ENCODE results near the gene CDYL2.

- TF ChIP-seq, protein P1, sequence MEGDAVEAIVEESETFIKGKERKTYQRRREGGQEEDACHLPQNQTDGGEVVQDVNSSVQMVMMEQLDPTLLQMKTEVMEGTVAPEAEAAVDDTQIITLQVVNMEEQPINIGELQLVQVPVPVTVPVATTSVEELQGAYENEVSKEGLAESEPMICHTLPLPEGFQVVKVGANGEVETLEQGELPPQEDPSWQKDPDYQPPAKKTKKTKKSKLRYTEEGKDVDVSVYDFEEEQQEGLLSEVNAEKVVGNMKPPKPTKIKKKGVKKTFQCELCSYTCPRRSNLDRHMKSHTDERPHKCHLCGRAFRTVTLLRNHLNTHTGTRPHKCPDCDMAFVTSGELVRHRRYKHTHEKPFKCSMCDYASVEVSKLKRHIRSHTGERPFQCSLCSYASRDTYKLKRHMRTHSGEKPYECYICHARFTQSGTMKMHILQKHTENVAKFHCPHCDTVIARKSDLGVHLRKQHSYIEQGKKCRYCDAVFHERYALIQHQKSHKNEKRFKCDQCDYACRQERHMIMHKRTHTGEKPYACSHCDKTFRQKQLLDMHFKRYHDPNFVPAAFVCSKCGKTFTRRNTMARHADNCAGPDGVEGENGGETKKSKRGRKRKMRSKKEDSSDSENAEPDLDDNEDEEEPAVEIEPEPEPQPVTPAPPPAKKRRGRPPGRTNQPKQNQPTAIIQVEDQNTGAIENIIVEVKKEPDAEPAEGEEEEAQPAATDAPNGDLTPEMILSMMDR (IDR thresholded peaks at IDR 0.05; ENCODE audit: poor library complexity), result no peak
- no peak for TF ChIP-seq EZH2phosphoT487 (IDR thresholded peaks at IDR 0.05; ENCODE audit: low read depth, severe bottlenecking, unreplicated experiment)
Observed at GRCh38 chr16:80751167-80751566, 53.2 kb downstream of the CDYL2 start.

Data from hepatocyte (in vitro differentiated cells).